HL-60 (cell line): ENCODE results near the gene ARHGAP20.

ENCODE experiments used
- DNase-seq, 2 experiments: peaks; one replicate each; pipeline ENCODE4 v3.0.0-alpha.2; 2010 to 2020; ENCODE audit warnings: low read depth in 1 of 2, low spot score in 1 of 2
- H3K27ac ChIP-seq: fragments of 250-450 bp; sonication (Bioruptor Pico); replicated peaks from 2 replicates; pipeline ENCODE4 v1.5.1; 2020; ENCODE audit warnings: mild to moderate bottlenecking, moderate library complexity
- H3K27me3 ChIP-seq: fragments of 250-450 bp; sonication (Bioruptor Pico); 2 replicates; pipeline ENCODE4 v1.5.1; 2021; ENCODE audit warnings: mild to moderate bottlenecking, moderate library complexity; ENCODE audit not compliant: insufficient read depth, poor library complexity, severe bottlenecking
- H3K4me3 ChIP-seq: replicated peaks from 2 replicates; pipeline ENCODE4 v1.5.1; 2011; ENCODE audit warnings: mild to moderate bottlenecking, control low read depth, low read length; ENCODE audit not compliant: insufficient read depth
- GABPA ChIP-seq: IDR thresholded peaks from 2 replicates; pipeline ENCODE4 v1.6.1; 2012; ENCODE audit warnings: low read depth
- POLR2AphosphoS5 ChIP-seq: IDR thresholded peaks from 2 replicates; pipeline ENCODE4 v1.6.1; 2012; ENCODE audit warnings: low read depth
- SPI1 ChIP-seq: IDR thresholded peaks from 2 replicates; pipeline ENCODE4 v1.6.1; 2012; ENCODE audit warnings: low read depth, mild to moderate bottlenecking, borderline replicate concordance
- TF ChIP-seq, protein P1 (sequence below): IDR thresholded peaks from one replicate; pipeline ENCODE4 v1.5.1; 2011; ENCODE audit warnings: low read length, control low read depth, inconsistent platforms; ENCODE audit not compliant: insufficient read depth
- TF ChIP-seq, protein P2 (sequence below): IDR thresholded peaks from 2 replicates; pipeline ENCODE4 v1.6.1; 2012; ENCODE audit warnings: low read depth; ENCODE audit not compliant: insufficient replicate concordance

The ARHGAP20 gene

DNA sequence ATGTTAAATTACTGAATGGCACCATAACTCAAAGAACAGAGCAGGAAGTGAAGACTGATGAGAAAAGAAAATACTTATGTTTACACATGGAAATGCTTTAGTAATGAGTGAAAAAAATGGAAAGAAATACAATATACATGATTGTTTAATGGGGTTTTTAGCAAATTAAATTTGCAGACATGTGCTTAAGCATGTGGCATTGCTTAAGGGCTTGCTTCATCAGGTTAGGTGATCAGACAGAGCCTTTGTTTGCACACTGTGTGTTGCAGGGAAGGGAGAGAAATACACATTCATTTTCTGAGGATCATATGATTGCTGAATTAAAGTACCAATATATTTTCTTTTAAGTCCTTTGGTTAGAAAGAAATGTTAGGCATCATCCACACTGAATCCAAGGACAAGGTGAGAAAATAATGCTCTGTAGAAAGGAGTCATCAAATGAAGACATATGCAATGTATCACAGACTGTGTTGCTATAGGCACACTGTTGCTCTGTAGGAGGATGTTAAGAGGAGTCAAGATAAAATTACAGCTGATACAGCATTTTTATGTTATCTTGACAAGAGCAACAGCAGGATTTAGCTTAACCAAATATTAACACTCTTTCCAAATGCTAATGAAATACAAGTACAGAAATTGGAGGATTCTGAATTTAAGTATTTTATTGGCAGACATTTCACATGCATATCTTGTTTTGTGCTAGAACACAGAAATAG is 23.4 kb upstream of the ARHGAP20 start:
- no peak overlapping the region for H3K4me3 ChIP-seq
- no peak for DNase-seq
- no peak overlapping the region for H3K27ac ChIP-seq
- H3K27me3 ChIP-seq: no peaks in the 10 kb centered on the region
- TF ChIP-seq, protein P1, sequence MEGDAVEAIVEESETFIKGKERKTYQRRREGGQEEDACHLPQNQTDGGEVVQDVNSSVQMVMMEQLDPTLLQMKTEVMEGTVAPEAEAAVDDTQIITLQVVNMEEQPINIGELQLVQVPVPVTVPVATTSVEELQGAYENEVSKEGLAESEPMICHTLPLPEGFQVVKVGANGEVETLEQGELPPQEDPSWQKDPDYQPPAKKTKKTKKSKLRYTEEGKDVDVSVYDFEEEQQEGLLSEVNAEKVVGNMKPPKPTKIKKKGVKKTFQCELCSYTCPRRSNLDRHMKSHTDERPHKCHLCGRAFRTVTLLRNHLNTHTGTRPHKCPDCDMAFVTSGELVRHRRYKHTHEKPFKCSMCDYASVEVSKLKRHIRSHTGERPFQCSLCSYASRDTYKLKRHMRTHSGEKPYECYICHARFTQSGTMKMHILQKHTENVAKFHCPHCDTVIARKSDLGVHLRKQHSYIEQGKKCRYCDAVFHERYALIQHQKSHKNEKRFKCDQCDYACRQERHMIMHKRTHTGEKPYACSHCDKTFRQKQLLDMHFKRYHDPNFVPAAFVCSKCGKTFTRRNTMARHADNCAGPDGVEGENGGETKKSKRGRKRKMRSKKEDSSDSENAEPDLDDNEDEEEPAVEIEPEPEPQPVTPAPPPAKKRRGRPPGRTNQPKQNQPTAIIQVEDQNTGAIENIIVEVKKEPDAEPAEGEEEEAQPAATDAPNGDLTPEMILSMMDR: no peak
- TF ChIP-seq SPI1 (no peak), GABPA (no peak), POLR2AphosphoS5 (no peak)
- TF ChIP-seq, protein P2, sequence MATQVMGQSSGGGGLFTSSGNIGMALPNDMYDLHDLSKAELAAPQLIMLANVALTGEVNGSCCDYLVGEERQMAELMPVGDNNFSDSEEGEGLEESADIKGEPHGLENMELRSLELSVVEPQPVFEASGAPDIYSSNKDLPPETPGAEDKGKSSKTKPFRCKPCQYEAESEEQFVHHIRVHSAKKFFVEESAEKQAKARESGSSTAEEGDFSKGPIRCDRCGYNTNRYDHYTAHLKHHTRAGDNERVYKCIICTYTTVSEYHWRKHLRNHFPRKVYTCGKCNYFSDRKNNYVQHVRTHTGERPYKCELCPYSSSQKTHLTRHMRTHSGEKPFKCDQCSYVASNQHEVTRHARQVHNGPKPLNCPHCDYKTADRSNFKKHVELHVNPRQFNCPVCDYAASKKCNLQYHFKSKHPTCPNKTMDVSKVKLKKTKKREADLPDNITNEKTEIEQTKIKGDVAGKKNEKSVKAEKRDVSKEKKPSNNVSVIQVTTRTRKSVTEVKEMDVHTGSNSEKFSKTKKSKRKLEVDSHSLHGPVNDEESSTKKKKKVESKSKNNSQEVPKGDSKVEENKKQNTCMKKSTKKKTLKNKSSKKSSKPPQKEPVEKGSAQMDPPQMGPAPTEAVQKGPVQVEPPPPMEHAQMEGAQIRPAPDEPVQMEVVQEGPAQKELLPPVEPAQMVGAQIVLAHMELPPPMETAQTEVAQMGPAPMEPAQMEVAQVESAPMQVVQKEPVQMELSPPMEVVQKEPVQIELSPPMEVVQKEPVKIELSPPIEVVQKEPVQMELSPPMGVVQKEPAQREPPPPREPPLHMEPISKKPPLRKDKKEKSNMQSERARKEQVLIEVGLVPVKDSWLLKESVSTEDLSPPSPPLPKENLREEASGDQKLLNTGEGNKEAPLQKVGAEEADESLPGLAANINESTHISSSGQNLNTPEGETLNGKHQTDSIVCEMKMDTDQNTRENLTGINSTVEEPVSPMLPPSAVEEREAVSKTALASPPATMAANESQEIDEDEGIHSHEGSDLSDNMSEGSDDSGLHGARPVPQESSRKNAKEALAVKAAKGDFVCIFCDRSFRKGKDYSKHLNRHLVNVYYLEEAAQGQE: no peak

GRCh38 chr11:110734790-110735189 is 22.6 kb upstream of the ARHGAP20 start:
- no peak for DNase-seq
- no peak overlapping the region for H3K27ac ChIP-seq
- TF ChIP-seq, protein P2: no peak
- TF ChIP-seq, protein P1: no peak
- no peak for TF ChIP-seq SPI1
- no peak for TF ChIP-seq GABPA
- no peak for TF ChIP-seq POLR2AphosphoS5
- no peak overlapping the region for H3K4me3 ChIP-seq
- H3K27me3 ChIP-seq: no peaks in the 10 kb centered on the region

GRCh38 chr11:110730773-110731172 is 18.5 kb upstream of the ARHGAP20 start:
- TF ChIP-seq, protein P1: no peak
- TF ChIP-seq GABPA (no peak), SPI1 (no peak), POLR2AphosphoS5 (no peak)
- TF ChIP-seq, protein P2: no peak
- Histone ChIP-seq H3K27ac (no peak overlapping the region), H3K27me3 (no peaks in the 10 kb centered on the region), H3K4me3 (no peak overlapping the region)
- no peak for DNase-seq
